ENCODE results near the gene IRAK1BP1. TPM values are rescaled to one million over a fixed set of nuclear protein-coding genes. Genes with fewer than 3 reads are reported as not detected.

IRAK1BP1 gene
- polyA plus RNA-seq, 1 donor from 2014 or later: 6.6 TPM

- Histone ChIP-seq H3K27me3 (ENCODE audit: insufficient read depth, low read depth, low read length) (no peaks in the 10 kb centered on the region), H2AFZ (ENCODE audit: low read depth, low read length) (no peak overlapping the region), H3K4me2 (ENCODE audit: low read length) (no peak overlapping the region), H3K9ac (ENCODE audit: low read length) (no peak overlapping the region), H3K9me2 (ENCODE audit: insufficient read depth, low read length) (no peaks in the 10 kb centered on the region), H3K27ac (ENCODE audit: low read length) (no peak overlapping the region), H3K4me3 (ENCODE audit: low read length) (no peak overlapping the region), H3K9me3 (ENCODE audit: low read length) (no peaks in the 10 kb centered on the region), H3K79me2 (replicated peaks; ENCODE audit: insufficient read depth, low read length) (peaks cover 12% of the 10 kb centered on the region), H4K20me1 (ENCODE audit: insufficient read depth) (no peaks in the 10 kb centered on the region), H3K36me3 (ENCODE audit: insufficient read depth, low read length) (peaks cover 33% of the 10 kb centered on the region), H3F3A (ENCODE audit: insufficient read depth, low read length, poor library complexity, severe bottlenecking) (no peaks in the 10 kb centered on the region)
- no peak for TF ChIP-seq REST (IDR thresholded peaks at IDR 0.05; ENCODE audit: borderline replicate concordance)
- no peak for TF ChIP-seq SMC3 (conservative IDR thresholded peaks at IDR 0.05; ENCODE audit: poor library complexity)
- TF ChIP-seq RAD21 (conservative IDR thresholded peaks at IDR 0.05): no peak
- TF ChIP-seq EZH2 (IDR thresholded peaks at IDR 0.05; ENCODE audit: borderline replicate concordance, insufficient read depth, low read length, poor library complexity, severe bottlenecking): no peak
- TF ChIP-seq POLR2AphosphoS5 (IDR thresholded peaks at IDR 0.05): no peak
Measured at GRCh38 chr6:78942446-78942845, 75.1 kb downstream of the IRAK1BP1 start.

- Histone ChIP-seq H3K36me3 (ENCODE audit: insufficient read depth, low read length) (peaks cover 64% of the 10 kb centered on the region), H3K4me2 (ENCODE audit: low read length) (no peak overlapping the region), H3K27ac (ENCODE audit: low read length) (no peak overlapping the region)
Measured at GRCh38 chr6:78947529-78947928, 80.2 kb downstream of the IRAK1BP1 start.

More at GRCh38 chr6:78947529-78947928, 80.2 kb downstream of the IRAK1BP1 start:
- no peaks in the 10 kb centered on the region for H3F3A ChIP-seq (ENCODE audit: insufficient read depth, low read length, poor library complexity, severe bottlenecking)
- H3K27me3 ChIP-seq (ENCODE audit: insufficient read depth, low read depth, low read length): no peaks in the 10 kb centered on the region
- H3K79me2 ChIP-seq (replicated peaks; ENCODE audit: insufficient read depth, low read length): no peaks in the 10 kb centered on the region
- H3K9me3 ChIP-seq (ENCODE audit: low read length): no peaks in the 10 kb centered on the region
- no peak overlapping the region for H3K4me3 ChIP-seq (ENCODE audit: low read length)
- no peak overlapping the region for H2AFZ ChIP-seq (ENCODE audit: low read depth, low read length)
- H4K20me1 ChIP-seq (ENCODE audit: insufficient read depth): no peaks in the 10 kb centered on the region
- no peak overlapping the region for H3K9ac ChIP-seq (ENCODE audit: low read length)
- TF ChIP-seq TAF1 (IDR thresholded peaks at IDR 0.05; ENCODE audit: low read depth): no peak
- no peak for TF ChIP-seq RAD21 (conservative IDR thresholded peaks at IDR 0.05)
- TF ChIP-seq POLR2AphosphoS5 (IDR thresholded peaks at IDR 0.05): no peak
- TF ChIP-seq SMC3 (conservative IDR thresholded peaks at IDR 0.05; ENCODE audit: poor library complexity): no peak
- no peak for TF ChIP-seq REST (IDR thresholded peaks at IDR 0.05; ENCODE audit: borderline replicate concordance)
- no peak for TF ChIP-seq MXI1 (conservative IDR thresholded peaks at IDR 0.05; ENCODE audit: poor library complexity, severe bottlenecking)
- no peak for TF ChIP-seq EP300 (conservative IDR thresholded peaks at IDR 0.05; ENCODE audit: poor library complexity, severe bottlenecking)
- no peak for TF ChIP-seq EZH2 (IDR thresholded peaks at IDR 0.05; ENCODE audit: borderline replicate concordance, insufficient read depth, low read length, poor library complexity, severe bottlenecking)
- no peak for TF ChIP-seq CTCF (IDR thresholded peaks at IDR 0.05; ENCODE audit: poor library complexity, severe bottlenecking)
- no peaks in the 10 kb centered on the region for H3K9me2 ChIP-seq (ENCODE audit: insufficient read depth, low read length)
